PC-9 (cell line): Measurements from ENCODE around the gene SEMA3E. TPM values are rescaled to one million over a fixed set of nuclear protein-coding genes. Genes with fewer than 3 reads are reported as not detected.

Experiments used
- BruUV-seq: library from RNA; stranded (reverse); fragments of 400-500 nt; replicated peaks from 2 replicates; lab custom pipeline; 2021; lab: Mats Ljungman, UMichigan
- CTCF ChIA-PET: fragments of 300-600 bp; sonication (Branson Sonifier 250); formaldehyde crosslinking; loops from one replicate; lab custom pipeline; 2022; ENCODE audit warnings: antibody characterized with exemption; lab: Charles Lee
- POLR2A ChIA-PET: fragments of 300-600 bp; sonication (Branson Sonifier 250); formaldehyde crosslinking; loops from one replicate; lab custom pipeline; 2022; ENCODE audit warnings: antibody characterized with exemption; ENCODE audit not compliant: unreplicated experiment; lab: Charles Lee
- DNase-seq, 2 experiments: peaks; one replicate each; pipeline versions ENCODE4 v3.0.0 to v3.0.0-alpha.2; 2015 to 2022; ENCODE audit warnings: mixed read lengths in 1 of 2
- H2AFZ ChIP-seq: fragments of 200-600 bp; sonication (generic); 2 replicates; pipeline ENCODE4 v1.8.1; 2017; ENCODE audit warnings: antibody characterized with exemption
- H3F3A ChIP-seq: fragments of 200-600 bp; sonication (generic); 2 replicates; pipeline ENCODE4 v1.8.1; 2017; ENCODE audit warnings: antibody characterized with exemption, mild to moderate bottlenecking, low read depth; ENCODE audit not compliant: insufficient read depth
- H3K27ac ChIP-seq: fragments of 200-600 bp; sonication (generic); 2 replicates; pipeline ENCODE4 v1.6.1; 2016; ENCODE audit warnings: mixed run types
- H3K27me3 ChIP-seq: fragments of 200-600 bp; sonication (generic); 2 replicates; pipeline ENCODE4 v1.6.1; 2016; ENCODE audit warnings: low read depth, mixed run types; ENCODE audit not compliant: insufficient read depth
- H3K36me3 ChIP-seq: fragments of 200-600 bp; sonication (generic); 2 replicates; pipeline ENCODE4 v1.6.1; 2016; ENCODE audit warnings: low read depth, mixed run types
- H3K4me1 ChIP-seq: fragments of 200-600 bp; sonication (generic); replicated peaks from 2 replicates; pipeline ENCODE4 v1.6.1; 2016; ENCODE audit warnings: mixed run types; ENCODE audit not compliant: insufficient read depth
- H3K4me2 ChIP-seq: fragments of 200-600 bp; sonication (generic); 2 replicates; pipeline ENCODE4 v1.6.1; 2017; ENCODE audit warnings: mixed run types
- H3K4me3 ChIP-seq: fragments of 200-600 bp; sonication (generic); 2 replicates; pipeline ENCODE4 v1.6.1; 2016; ENCODE audit warnings: mixed run types
- H3K79me2 ChIP-seq: fragments of 200-600 bp; sonication (generic); 2 replicates; pipeline ENCODE4 v1.6.1; 2017; ENCODE audit warnings: low read depth, mixed run types
- H3K9me2 ChIP-seq: fragments of 200-600 bp; sonication (generic); 2 replicates; pipeline ENCODE4 v1.8.1; 2017; ENCODE audit warnings: mild to moderate bottlenecking; ENCODE audit not compliant: insufficient read depth
- H3K9me3 ChIP-seq: fragments of 200-600 bp; sonication (generic); 2 replicates; pipeline ENCODE4 v1.8.1; 2016; ENCODE audit warnings: low read depth; ENCODE audit not compliant: insufficient read depth
- H4K20me1 ChIP-seq: fragments of 200-600 bp; sonication (generic); 2 replicates; pipeline ENCODE4 v1.8.1; 2017; ENCODE audit not compliant: insufficient read depth
- CTCF ChIP-seq: fragments of 200-600 bp; sonication (generic); conservative IDR thresholded peaks from 2 replicates; pipeline ENCODE4 v1.6.1; 2017; ENCODE audit warnings: mixed run types, antibody characterized with exemption, mild to moderate bottlenecking, moderate library complexity
- EZH2 ChIP-seq: fragments of 200-600 bp; sonication (generic); IDR thresholded peaks from 2 replicates; pipeline ENCODE4 v1.8.0; 2017; ENCODE audit warnings: antibody characterized with exemption, low read depth
- intact Hi-C: fragments of 100-400 bp; cut with micrococcal nuclease; formaldehyde crosslinking; loops from one replicate; pipeline ENCODE4 v1.10.0; 2022; ENCODE audit not compliant: unreplicated experiment
- total RNA-seq: library from RNA; stranded (reverse); gene quantifications from 2 replicates; pipeline ENCODE4 v1.2.3, GENCODE V29; 2021

Gene SEMA3E
- total RNA-seq, 1 experiment from 2014 or later = 2.1 TPM

- Histone ChIP-seq H3K9me3 (no peaks in the 10 kb centered on the region; the same call in 1 of the 2 replicates), H3F3A (peaks cover 5% of the 10 kb centered on the region), H3K27ac (peak overlapping the region; percentile 85), H3K79me2 (no peaks in the 10 kb centered on the region), H3K4me3 (no peak overlapping the region), H4K20me1 (no peaks in the 10 kb centered on the region), H3K36me3 (no peaks in the 10 kb centered on the region), H2AFZ (no peak overlapping the region), H3K9me2 (no peaks in the 10 kb centered on the region), H3K4me2 (peak overlapping the region; percentile 28), H3K27me3 (no peaks in the 10 kb centered on the region), H3K4me1 (peaks cover 28% of the 10 kb centered on the region)
- POLR2A ChIA-PET = interaction anchor here (0.6 kb wide), 1 partner anchor 30 kb away, joined by 6 read pairs; no protein-coding TSS in a partner anchor
- intact Hi-C loops = loop anchor here (10.0 kb wide), 1 partner anchor 165 kb away; no protein-coding TSS in a partner anchor
- no peak for TF ChIP-seq CTCF
- no peak for TF ChIP-seq EZH2
- CTCF ChIA-PET = no interaction called here
- DNase-seq = peak in 1 of 2 experiments; percentile 87
- no TSS peak for BruUV-seq
Observed at GRCh38 chr7:83689855-83690254, 40.9 kb upstream of the SEMA3E start.

- H3K4me1 ChIP-seq = peaks cover 39% of the 10 kb centered on the region
- no peaks in the 10 kb centered on the region for H3K9me3 ChIP-seq
- H3K79me2 ChIP-seq = no peaks in the 10 kb centered on the region
- DNase-seq = no peak
- ChIA-PET POLR2A (no interaction called here), CTCF (no interaction called here)
- intact Hi-C loops = loop anchor here (10.0 kb wide), 1 partner anchor 162 kb away; no protein-coding TSS in a partner anchor
- no peak overlapping the region for H2AFZ ChIP-seq
- no peaks in the 10 kb centered on the region for H4K20me1 ChIP-seq
- H3K36me3 ChIP-seq = no peaks in the 10 kb centered on the region
- no peaks in the 10 kb centered on the region for H3K27me3 ChIP-seq
- no peak for TF ChIP-seq CTCF
- TF ChIP-seq EZH2 = no peak
- H3K4me2 ChIP-seq = no peak overlapping the region
- H3F3A ChIP-seq = peaks cover 15% of the 10 kb centered on the region
- no TSS peak for BruUV-seq
- no peak overlapping the region for H3K4me3 ChIP-seq
- no peaks in the 10 kb centered on the region for H3K9me2 ChIP-seq
- no peak overlapping the region for H3K27ac ChIP-seq
Observed at GRCh38 chr7:83686416-83686815, 37.5 kb upstream of the SEMA3E start.

- Histone ChIP-seq H3K27me3 (no peaks in the 10 kb centered on the region), H3F3A (peaks cover 15% of the 10 kb centered on the region; the same call in 1 of the 2 replicates), H3K4me1 (peaks cover 29% of the 10 kb centered on the region), H4K20me1 (no peaks in the 10 kb centered on the region), H3K79me2 (no peaks in the 10 kb centered on the region), H3K9me2 (no peaks in the 10 kb centered on the region), H2AFZ (no peak overlapping the region), H3K36me3 (no peaks in the 10 kb centered on the region), H3K27ac (peak overlapping the region; percentile 95), H3K9me3 (no peaks in the 10 kb centered on the region), H3K4me3 (no peak overlapping the region), H3K4me2 (peak overlapping the region; percentile 61)
- ChIA-PET POLR2A (interaction anchor here (0.6 kb wide), 1 partner anchor 1855 kb away, joined by 5 read pairs; no protein-coding TSS in a partner anchor), CTCF (no interaction called here)
- TF ChIP-seq EZH2 = no peak
- TF ChIP-seq CTCF = no peak
- peak; percentile 86 to 99 for DNase-seq
- intact Hi-C loops = loop anchor here (1.0 to 10.0 kb wide), 5 partner anchors 8 to 217 kb away; no protein-coding TSS in a partner anchor
- BruUV-seq = no TSS peak
Observed at GRCh38 chr7:83684928-83685327, 36.0 kb upstream of the SEMA3E start.
